ENCODE results near the gene DERL3.

Gene DERL3

GRCh38 chr22:23803001-23803819 is 35.6 kb downstream of the DERL3 start:
- no peak overlapping the region for H3K9ac ChIP-seq
- H3K9me3 ChIP-seq (ENCODE audit: control insufficient read depth, low read length), result no peaks in the 10 kb centered on the region
- no peak overlapping the region for H3K4me3 ChIP-seq (ENCODE audit: low read depth, low read length)
- H2AFZ ChIP-seq, result no peak overlapping the region
- no peak overlapping the region for H3K4me2 ChIP-seq (ENCODE audit: low read length)
- no peak for TF ChIP-seq CTCF (IDR thresholded peaks at IDR 0.05)
- no peaks in the 10 kb centered on the region for H3K4me1 ChIP-seq
- no peaks in the 10 kb centered on the region for H3K27me3 ChIP-seq (ENCODE audit: control insufficient read depth, insufficient read depth, low read length)
- H3K36me3 ChIP-seq (ENCODE audit: control insufficient read depth, insufficient read depth, low read length), result no peaks in the 10 kb centered on the region
- H3K27ac ChIP-seq, result no peak overlapping the region
- no peaks in the 10 kb centered on the region for H3K79me2 ChIP-seq

GRCh38 chr22:23801886-23802377 is 36.9 kb downstream of the DERL3 start:
- no peak overlapping the region for H2AFZ ChIP-seq
- no peak overlapping the region for H3K9ac ChIP-seq
- no peaks in the 10 kb centered on the region for H3K9me3 ChIP-seq (ENCODE audit: control insufficient read depth, low read length)
- H3K27ac ChIP-seq, result no peak overlapping the region
- no peaks in the 10 kb centered on the region for H3K27me3 ChIP-seq (ENCODE audit: control insufficient read depth, insufficient read depth, low read length)
- no peak overlapping the region for H3K4me2 ChIP-seq (ENCODE audit: low read length)
- no peaks in the 10 kb centered on the region for H3K36me3 ChIP-seq (ENCODE audit: control insufficient read depth, insufficient read depth, low read length)
- no peaks in the 10 kb centered on the region for H3K4me1 ChIP-seq
- no peaks in the 10 kb centered on the region for H3K79me2 ChIP-seq
- no peak overlapping the region for H3K4me3 ChIP-seq (ENCODE audit: low read depth, low read length)
- TF ChIP-seq CTCF (IDR thresholded peaks at IDR 0.05), result no peak

DNA sequence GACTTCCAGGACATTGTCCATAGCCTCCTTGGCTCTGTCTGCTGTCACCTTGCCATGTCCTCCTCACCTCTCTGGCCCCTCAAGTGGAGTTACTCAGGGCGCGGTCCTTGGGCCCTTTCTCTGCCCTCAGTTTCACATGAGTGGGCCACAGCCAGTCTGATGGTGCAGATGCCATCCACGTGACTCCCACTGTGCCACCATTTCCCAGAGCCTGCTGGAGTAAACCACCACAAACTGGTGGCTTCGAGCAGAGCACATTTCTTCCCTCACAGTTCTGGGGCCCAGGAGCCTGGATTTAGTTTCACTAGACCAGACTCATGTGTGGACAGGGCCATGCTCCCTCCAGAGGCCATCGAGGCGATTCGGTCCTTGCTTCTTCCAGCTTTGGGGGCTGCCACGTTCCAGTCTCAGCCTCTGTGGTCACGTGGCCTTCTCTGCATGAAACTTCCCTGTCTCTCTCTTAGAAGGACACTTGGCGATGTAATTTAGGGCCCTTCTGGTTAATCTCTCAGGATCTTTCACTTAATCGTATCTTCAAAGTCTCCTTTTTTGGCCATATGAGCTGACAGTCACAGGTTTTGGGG is 37.5 kb downstream of the DERL3 start:
- Histone ChIP-seq H3K79me2 (no peaks in the 10 kb centered on the region), H3K4me1 (no peaks in the 10 kb centered on the region), H3K36me3 (ENCODE audit: control insufficient read depth, insufficient read depth, low read length) (no peaks in the 10 kb centered on the region), H3K27me3 (ENCODE audit: control insufficient read depth, insufficient read depth, low read length) (no peaks in the 10 kb centered on the region), H2AFZ (no peak overlapping the region), H3K9me3 (ENCODE audit: control insufficient read depth, low read length) (no peaks in the 10 kb centered on the region), H3K27ac (no peak overlapping the region), H3K4me2 (ENCODE audit: low read length) (no peak overlapping the region), H3K9ac (no peak overlapping the region), H3K4me3 (ENCODE audit: low read depth, low read length) (no peak overlapping the region)
- no peak for TF ChIP-seq CTCF (IDR thresholded peaks at IDR 0.05)

DNA sequence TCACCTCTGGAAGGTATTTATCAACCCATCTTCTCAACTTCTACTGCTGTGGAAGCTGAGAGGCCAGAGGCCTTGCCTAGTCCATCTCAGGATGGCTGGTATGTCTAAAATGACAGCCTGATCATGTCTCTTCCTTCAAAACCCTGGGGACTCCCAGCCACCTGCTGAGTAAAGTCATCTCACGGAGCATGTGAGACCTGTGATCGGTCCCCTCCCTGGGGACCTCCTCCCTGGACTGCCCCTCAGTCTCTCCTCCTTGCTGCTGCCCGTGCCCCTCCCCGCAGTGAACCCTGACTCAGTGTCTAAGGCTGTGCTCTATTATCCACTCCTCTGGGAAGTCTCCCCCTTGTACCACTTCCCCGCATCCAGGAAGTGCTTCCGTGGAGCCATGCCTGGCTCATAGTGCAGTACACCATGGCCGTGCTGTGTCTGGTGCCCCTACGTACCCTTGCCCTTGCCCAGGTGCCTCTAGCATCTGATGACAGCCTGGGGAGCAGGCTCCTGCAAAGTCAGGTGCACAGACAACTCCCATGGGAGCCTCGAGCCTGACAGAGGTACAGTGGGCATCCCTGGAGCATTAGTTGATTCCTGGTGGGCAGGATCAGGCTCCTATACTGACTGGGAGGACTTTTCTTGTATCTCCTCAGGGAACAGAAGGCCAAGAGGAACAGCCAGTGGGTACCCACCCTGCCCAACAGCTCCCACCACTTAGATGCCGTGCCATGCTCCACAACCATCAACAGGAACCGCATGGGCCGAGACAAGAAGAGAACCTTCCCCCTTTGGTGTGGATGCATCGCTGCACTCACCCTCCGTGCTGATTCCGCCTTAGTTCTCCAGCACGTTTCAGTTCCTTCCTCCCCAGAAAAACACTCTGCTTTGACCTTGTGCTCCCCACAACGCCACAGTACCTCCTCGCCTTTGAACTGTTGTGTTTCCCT is 38.2 kb downstream of the DERL3 start:
- Histone ChIP-seq H3K36me3 (ENCODE audit: control insufficient read depth, insufficient read depth, low read length) (no peaks in the 10 kb centered on the region), H3K79me2 (no peaks in the 10 kb centered on the region), H2AFZ (no peak overlapping the region), H3K9ac (no peak overlapping the region), H3K27me3 (ENCODE audit: control insufficient read depth, insufficient read depth, low read length) (no peaks in the 10 kb centered on the region), H3K27ac (no peak overlapping the region), H3K4me3 (ENCODE audit: low read depth, low read length) (no peak overlapping the region), H3K9me3 (ENCODE audit: control insufficient read depth, low read length) (no peaks in the 10 kb centered on the region), H3K4me2 (ENCODE audit: low read length) (no peak overlapping the region), H3K4me1 (no peaks in the 10 kb centered on the region)
- no peak for TF ChIP-seq CTCF (IDR thresholded peaks at IDR 0.05)

All from parathyroid adenoma (tissue), 2 donors.